Natural killer cell (primary cell): ENCODE measurements around the gene PIGR. TPM values are rescaled to one million over a fixed set of nuclear protein-coding genes. Genes with fewer than 3 reads are reported as not detected.
A peak's percentile ranks its signal among the peaks of the same experiment; 100 is the strongest.

ENCODE experiments used
- ATAC-seq, 3 donors: fragments of 150-1000 bp in 2 of 3; fragments of 200-7000 bp in 1 of 3; cut with Tn5 transposase; 1 replicate in 1 of 3; 2 replicates in 2 of 3; pipeline ENCODE4 v1.10.0; 2021; ENCODE audit warnings: mild to moderate bottlenecking in 2 of 3, moderate library complexity in 2 of 3
- DNase-seq, 2 donors: peaks; one replicate each; pipeline versions ENCODE4 v3.0.0 to v3.0.0-alpha.2; 2013 to 2021; ENCODE audit warnings: mixed read lengths in 1 of 2
- H3K27ac ChIP-seq: one replicate; pipeline ENCODE4 v1.5.1; 2013; ENCODE audit warnings: mild to moderate bottlenecking, low read length
- H3K27me3 ChIP-seq: one replicate; pipeline ENCODE4 v1.6.1; 2013; ENCODE audit warnings: low read length; ENCODE audit not compliant: control insufficient read depth, insufficient read depth
- H3K36me3 ChIP-seq: one replicate; pipeline ENCODE4 v1.6.1; 2013; ENCODE audit warnings: low read length; ENCODE audit not compliant: control insufficient read depth, insufficient read depth
- H3K4me1 ChIP-seq: one replicate; pipeline ENCODE4 v1.6.1; 2013; ENCODE audit warnings: low read length; ENCODE audit not compliant: control insufficient read depth, insufficient read depth
- H3K4me3 ChIP-seq: one replicate; pipeline ENCODE4 v1.5.1; 2013; ENCODE audit warnings: low read length
- H3K9me3 ChIP-seq: one replicate; pipeline ENCODE4 v1.6.1; 2013; ENCODE audit warnings: low read length; ENCODE audit not compliant: control insufficient read depth, insufficient read depth
- H3K27ac Mint-ChIP-seq, 2 donors: one replicate each; pipeline ENCODE4 v1.8.0; 2022; ENCODE audit warnings: mild to moderate bottlenecking in 2 of 2, mixed read lengths in 2 of 2, moderate library complexity in 1 of 2
- H3K27me3 Mint-ChIP-seq, 2 donors: one replicate each; pipeline ENCODE4 v1.8.0; 2022; ENCODE audit warnings: low read depth in 2 of 2, mixed read lengths in 2 of 2
- H3K36me3 Mint-ChIP-seq: one replicate; pipeline ENCODE4 v1.8.0; 2022; ENCODE audit warnings: mixed read lengths
- H3K4me1 Mint-ChIP-seq, 2 donors: one replicate each; pipeline ENCODE4 v1.8.0; 2022; ENCODE audit warnings: mixed read lengths in 2 of 2
- H3K4me3 Mint-ChIP-seq: one replicate; pipeline ENCODE4 v1.8.0; 2022; ENCODE audit warnings: mild to moderate bottlenecking, moderate library complexity, mixed read lengths
- H3K9me3 Mint-ChIP-seq, 2 donors: one replicate each; pipeline ENCODE4 v1.8.0; 2022; ENCODE audit warnings: mixed read lengths in 2 of 2
- CTCF ChIP-seq: fragments of 200-600 bp; IDR thresholded peaks from one replicate; pipeline ENCODE4 v1.8.0; 2022; ENCODE audit warnings: antibody characterized with exemption
- WGBS: methylation state at CpG from one replicate; pipeline ENCODE4 v1.1.7; 2013; ENCODE audit warnings: missing lambda C conversion rate; ENCODE audit not compliant: insufficient coverage; 5-methylcytosine and 5-hydroxymethylcytosine counted together
- intact Hi-C: fragments of 100-400 bp; cut with micrococcal nuclease; formaldehyde crosslinking; loops from one replicate; pipeline ENCODE4 v1.14.2; 2022
- total RNA-seq, 4 donors: library from RNA; stranded (reverse); fragments of 120-200 nt in 1 of 4; gene quantifications; one replicate each; pipeline versions ENCODE4 v1.2.3 to v1.2.4, GENCODE V29; 2013 to 2022

PIGR gene
- total RNA-seq, 3 donors from 2014 or later (not counting 1 experiment from before 2014, with no cell fraction given) = 0.38 TPM; not detected in 2

DNA sequence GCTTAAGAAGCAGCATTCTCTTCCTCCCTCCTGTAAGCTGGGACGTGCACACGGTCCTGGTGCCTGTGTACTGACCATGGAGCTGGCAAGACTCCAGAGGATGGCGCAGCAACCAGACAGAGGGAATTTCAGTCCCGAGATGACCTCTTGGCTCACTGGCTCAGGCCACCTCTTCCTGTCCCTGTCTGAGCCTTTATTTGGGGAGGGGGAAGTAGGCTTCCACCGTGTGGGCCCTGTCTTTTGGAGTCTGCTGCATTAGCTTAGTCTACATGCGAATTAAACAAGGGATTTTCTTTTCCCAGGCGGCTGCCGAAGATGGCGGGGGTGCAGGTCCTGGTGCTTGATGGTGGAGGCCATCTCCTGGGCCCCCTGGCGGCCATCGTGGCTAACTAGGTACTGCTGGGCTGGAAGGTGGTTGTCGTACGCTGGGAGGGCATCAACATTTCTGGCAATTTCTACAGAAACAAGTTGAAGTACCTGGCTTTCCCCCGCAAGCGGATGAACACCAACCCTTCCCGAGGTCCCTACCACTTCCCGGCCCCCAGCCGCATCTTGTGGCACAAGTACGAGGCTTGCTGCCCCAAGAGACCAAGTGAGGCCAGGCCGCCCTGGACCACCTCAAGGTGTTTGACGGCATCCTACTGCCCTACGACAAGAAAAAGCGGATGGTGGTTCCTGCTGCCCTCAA, 38.8 kb downstream of the PIGR start:
- DNase-seq (no peak), ATAC-seq (no peak)
- H3K4me3 Mint-ChIP-seq = peak overlapping the region; percentile 62
- H3K27ac Mint-ChIP-seq = peak overlapping the region; percentile 61 to 74
- Histone ChIP-seq H3K4me3 (no peak overlapping the region), H3K27ac (no peak overlapping the region), H3K36me3 (peaks cover 90% of the 10 kb centered on the region), H3K9me3 (no peaks in the 10 kb centered on the region), H3K4me1 (peaks cover 37% of the 10 kb centered on the region), H3K27me3 (no peaks in the 10 kb centered on the region)
- intact Hi-C loops = no loop called here
- TF ChIP-seq CTCF = no peak
- peaks cover 61 to 65% of the 10 kb centered on the region in 2 donors for H3K4me1 Mint-ChIP-seq
- peaks cover 30% of the 10 kb centered on the region for H3K36me3 Mint-ChIP-seq
- no peaks in the 10 kb centered on the region for H3K9me3 Mint-ChIP-seq
- 96% methylated on average over 23 of the region's 23 CpGs for WGBS
- no peaks in the 10 kb centered on the region for H3K27me3 Mint-ChIP-seq

- no peak for TF ChIP-seq CTCF
- Histone ChIP-seq H3K4me1 (peaks cover 27% of the 10 kb centered on the region), H3K9me3 (no peaks in the 10 kb centered on the region), H3K36me3 (peaks cover 78% of the 10 kb centered on the region), H3K4me3 (no peak overlapping the region), H3K27me3 (no peaks in the 10 kb centered on the region), H3K27ac (no peak overlapping the region)
- DNase-seq (peak in 1 of 2 donors; percentile 43), ATAC-seq (no peak)
- WGBS = 79% methylated on average over 3 of the region's 4 CpGs
- intact Hi-C loops = no loop called here
- Mint-ChIP-seq H3K9me3 (no peaks in the 10 kb centered on the region), H3K27ac (peak overlapping the region; percentile 70 to 74), H3K27me3 (no peaks in the 10 kb centered on the region), H3K4me1 (peaks cover 43 to 58% of the 10 kb centered on the region in 2 donors), H3K36me3 (peaks cover 24% of the 10 kb centered on the region), H3K4me3 (no peak overlapping the region)
These were observed 40.7 kb downstream of the PIGR start for GRCh38 chr1:206905295-206906164.

DNA sequence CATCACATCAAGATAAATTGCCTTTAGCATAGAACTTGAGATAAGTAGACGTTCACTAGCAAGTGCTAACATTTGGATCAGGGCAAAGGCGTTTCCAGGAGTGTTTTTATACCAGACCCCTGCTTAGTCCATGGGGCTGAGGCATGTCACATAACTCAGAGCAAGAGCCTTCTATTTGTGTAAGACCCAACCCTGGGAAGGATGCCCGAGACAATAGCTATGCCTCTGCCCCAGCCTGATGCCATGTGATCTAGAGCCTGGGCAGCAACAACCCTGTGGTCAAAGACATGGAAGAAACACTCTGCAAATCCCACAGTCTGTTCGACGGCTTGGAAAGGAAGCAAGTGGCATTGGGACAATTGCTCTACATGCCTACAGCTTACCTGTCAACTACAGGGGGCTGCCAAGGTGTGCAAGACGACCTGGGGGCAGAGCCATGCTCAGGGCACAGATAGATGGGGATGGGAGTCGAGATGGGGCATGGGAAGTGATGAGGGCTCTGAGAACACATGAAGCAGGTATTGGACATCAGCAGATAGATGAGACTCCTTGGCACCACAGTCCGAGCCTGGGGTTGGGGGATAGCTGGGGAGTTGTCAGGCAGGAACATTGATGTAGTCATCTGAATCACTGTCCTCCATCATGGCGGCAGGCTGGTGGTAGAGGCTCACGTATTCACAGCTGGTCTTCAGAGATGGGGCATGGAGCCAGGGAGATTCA, 41.7 kb downstream of the PIGR start:
- H3K27ac ChIP-seq = no peak overlapping the region
- no peaks in the 10 kb centered on the region for H3K9me3 Mint-ChIP-seq
- H3K4me3 ChIP-seq = no peak overlapping the region
- peaks cover 20% of the 10 kb centered on the region for H3K4me1 ChIP-seq
- intact Hi-C loops = no loop called here
- TF ChIP-seq CTCF = no peak
- H3K4me3 Mint-ChIP-seq = no peak overlapping the region
- H3K27me3 ChIP-seq = no peaks in the 10 kb centered on the region
- H3K27ac Mint-ChIP-seq = peak overlapping the region; percentile 70 to 74
- H3K27me3 Mint-ChIP-seq = no peaks in the 10 kb centered on the region
- ATAC-seq = no peak
- peaks cover 40 to 60% of the 10 kb centered on the region in 2 donors for H3K4me1 Mint-ChIP-seq
- 97% methylated on average over 10 of the region's 10 CpGs for WGBS
- peaks cover 24% of the 10 kb centered on the region for H3K36me3 Mint-ChIP-seq
- no peak for DNase-seq
- no peaks in the 10 kb centered on the region for H3K9me3 ChIP-seq
- H3K36me3 ChIP-seq = peaks cover 70% of the 10 kb centered on the region
